ENCODE measurements around the gene WBP1L. TPM values are rescaled to one million over a fixed set of nuclear protein-coding genes. Genes with fewer than 3 reads are reported as not detected.

Gene WBP1L
- polyA plus RNA-seq, 1 donor from 2014 or later: 20.8 TPM

DNA sequence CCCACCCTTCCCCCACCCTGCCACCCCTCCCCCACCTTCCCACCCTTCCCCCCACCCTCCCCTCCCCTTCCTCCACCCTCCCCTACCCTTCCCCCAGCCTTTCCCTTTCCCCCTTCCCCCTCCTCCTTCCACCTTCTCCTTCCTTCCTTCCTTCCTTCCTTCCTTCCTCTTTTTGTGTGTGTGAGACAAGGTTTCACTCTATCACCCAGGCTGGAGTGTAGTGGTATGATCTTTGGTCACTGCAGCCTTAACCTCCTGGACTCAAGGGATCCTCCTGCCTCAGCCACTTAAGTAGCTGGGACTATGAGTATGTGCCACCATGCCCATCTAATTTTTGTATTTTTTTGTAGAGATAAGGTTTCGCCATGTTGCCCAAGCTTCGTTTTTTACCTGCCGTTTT is 58.2 kb downstream of the WBP1L start:
- no peak overlapping the region for H3K27ac ChIP-seq (ENCODE audit: low read length)
- no peak for TF ChIP-seq EZH2 (IDR thresholded peaks at IDR 0.05; ENCODE audit: borderline replicate concordance, insufficient read depth, low read length, poor library complexity, severe bottlenecking)
- no peak overlapping the region for H3K4me3 ChIP-seq (ENCODE audit: low read length)
- H3K79me2 ChIP-seq (replicated peaks; ENCODE audit: insufficient read depth, low read length): no peaks in the 10 kb centered on the region
- H3K4me2 ChIP-seq (ENCODE audit: low read length): no peak overlapping the region
- no peaks in the 10 kb centered on the region for H3K9me2 ChIP-seq (ENCODE audit: insufficient read depth, low read length)
- no peaks in the 10 kb centered on the region for H3K27me3 ChIP-seq (ENCODE audit: insufficient read depth, low read depth, low read length)
- H4K20me1 ChIP-seq (ENCODE audit: insufficient read depth): no peaks in the 10 kb centered on the region
- no peaks in the 10 kb centered on the region for H3F3A ChIP-seq (ENCODE audit: insufficient read depth, low read length, poor library complexity, severe bottlenecking)
- H3K9me3 ChIP-seq (ENCODE audit: low read length): no peaks in the 10 kb centered on the region
- peaks cover 4% of the 10 kb centered on the region for H3K36me3 ChIP-seq (ENCODE audit: insufficient read depth, low read length)
- no peak overlapping the region for H3K9ac ChIP-seq (ENCODE audit: low read length)
- no peak overlapping the region for H2AFZ ChIP-seq (ENCODE audit: low read depth, low read length)

DNA sequence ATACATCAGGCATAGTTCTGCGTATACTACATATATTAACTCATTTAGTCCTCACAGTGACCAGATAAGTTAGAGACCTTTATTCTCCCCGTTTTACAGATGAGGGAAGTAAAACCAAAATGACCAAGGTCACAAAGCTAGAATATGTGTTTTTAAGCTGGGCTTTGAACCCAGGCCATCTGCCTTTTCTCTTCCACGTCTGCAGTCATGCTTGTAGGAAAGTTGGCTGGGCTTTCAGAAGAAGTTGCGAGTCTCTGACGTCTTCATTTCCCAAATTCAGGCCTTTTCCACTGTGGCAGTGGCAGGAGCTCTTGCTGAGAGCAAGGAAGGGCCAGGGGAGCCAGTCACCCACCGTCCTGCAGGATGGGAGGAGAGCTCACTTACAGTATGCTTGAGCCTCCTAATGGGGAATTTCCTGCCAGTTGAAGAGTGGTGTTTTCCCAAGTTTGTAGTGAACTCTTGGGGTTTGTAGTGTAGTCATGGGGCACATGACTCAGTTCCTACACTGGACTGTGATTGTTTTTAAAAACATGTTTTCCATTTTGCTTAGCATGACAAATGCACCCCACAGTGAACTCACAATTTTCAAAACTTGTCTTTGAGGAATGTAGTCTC is 59.3 kb downstream of the WBP1L start:
- H2AFZ ChIP-seq (ENCODE audit: low read depth, low read length): no peak overlapping the region
- H3F3A ChIP-seq (ENCODE audit: insufficient read depth, low read length, poor library complexity, severe bottlenecking): no peaks in the 10 kb centered on the region
- peaks cover 4% of the 10 kb centered on the region for H3K36me3 ChIP-seq (ENCODE audit: insufficient read depth, low read length)
- no peaks in the 10 kb centered on the region for H3K9me2 ChIP-seq (ENCODE audit: insufficient read depth, low read length)
- H3K79me2 ChIP-seq (replicated peaks; ENCODE audit: insufficient read depth, low read length): no peaks in the 10 kb centered on the region
- H3K4me2 ChIP-seq (ENCODE audit: low read length): no peak overlapping the region
- no peaks in the 10 kb centered on the region for H3K27me3 ChIP-seq (ENCODE audit: insufficient read depth, low read depth, low read length)
- H3K9ac ChIP-seq (ENCODE audit: low read length): no peak overlapping the region
- no peaks in the 10 kb centered on the region for H4K20me1 ChIP-seq (ENCODE audit: insufficient read depth)
- H3K4me3 ChIP-seq (ENCODE audit: low read length): no peak overlapping the region
- no peak for TF ChIP-seq RAD21 (conservative IDR thresholded peaks at IDR 0.05)
- no peak for TF ChIP-seq EZH2 (IDR thresholded peaks at IDR 0.05; ENCODE audit: borderline replicate concordance, insufficient read depth, low read length, poor library complexity, severe bottlenecking)
- no peak for TF ChIP-seq POLR2AphosphoS5 (IDR thresholded peaks at IDR 0.05)
- TF ChIP-seq, protein P1, sequence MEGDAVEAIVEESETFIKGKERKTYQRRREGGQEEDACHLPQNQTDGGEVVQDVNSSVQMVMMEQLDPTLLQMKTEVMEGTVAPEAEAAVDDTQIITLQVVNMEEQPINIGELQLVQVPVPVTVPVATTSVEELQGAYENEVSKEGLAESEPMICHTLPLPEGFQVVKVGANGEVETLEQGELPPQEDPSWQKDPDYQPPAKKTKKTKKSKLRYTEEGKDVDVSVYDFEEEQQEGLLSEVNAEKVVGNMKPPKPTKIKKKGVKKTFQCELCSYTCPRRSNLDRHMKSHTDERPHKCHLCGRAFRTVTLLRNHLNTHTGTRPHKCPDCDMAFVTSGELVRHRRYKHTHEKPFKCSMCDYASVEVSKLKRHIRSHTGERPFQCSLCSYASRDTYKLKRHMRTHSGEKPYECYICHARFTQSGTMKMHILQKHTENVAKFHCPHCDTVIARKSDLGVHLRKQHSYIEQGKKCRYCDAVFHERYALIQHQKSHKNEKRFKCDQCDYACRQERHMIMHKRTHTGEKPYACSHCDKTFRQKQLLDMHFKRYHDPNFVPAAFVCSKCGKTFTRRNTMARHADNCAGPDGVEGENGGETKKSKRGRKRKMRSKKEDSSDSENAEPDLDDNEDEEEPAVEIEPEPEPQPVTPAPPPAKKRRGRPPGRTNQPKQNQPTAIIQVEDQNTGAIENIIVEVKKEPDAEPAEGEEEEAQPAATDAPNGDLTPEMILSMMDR (IDR thresholded peaks at IDR 0.05; ENCODE audit: poor library complexity, severe bottlenecking): no peak
- TF ChIP-seq, protein P2, sequence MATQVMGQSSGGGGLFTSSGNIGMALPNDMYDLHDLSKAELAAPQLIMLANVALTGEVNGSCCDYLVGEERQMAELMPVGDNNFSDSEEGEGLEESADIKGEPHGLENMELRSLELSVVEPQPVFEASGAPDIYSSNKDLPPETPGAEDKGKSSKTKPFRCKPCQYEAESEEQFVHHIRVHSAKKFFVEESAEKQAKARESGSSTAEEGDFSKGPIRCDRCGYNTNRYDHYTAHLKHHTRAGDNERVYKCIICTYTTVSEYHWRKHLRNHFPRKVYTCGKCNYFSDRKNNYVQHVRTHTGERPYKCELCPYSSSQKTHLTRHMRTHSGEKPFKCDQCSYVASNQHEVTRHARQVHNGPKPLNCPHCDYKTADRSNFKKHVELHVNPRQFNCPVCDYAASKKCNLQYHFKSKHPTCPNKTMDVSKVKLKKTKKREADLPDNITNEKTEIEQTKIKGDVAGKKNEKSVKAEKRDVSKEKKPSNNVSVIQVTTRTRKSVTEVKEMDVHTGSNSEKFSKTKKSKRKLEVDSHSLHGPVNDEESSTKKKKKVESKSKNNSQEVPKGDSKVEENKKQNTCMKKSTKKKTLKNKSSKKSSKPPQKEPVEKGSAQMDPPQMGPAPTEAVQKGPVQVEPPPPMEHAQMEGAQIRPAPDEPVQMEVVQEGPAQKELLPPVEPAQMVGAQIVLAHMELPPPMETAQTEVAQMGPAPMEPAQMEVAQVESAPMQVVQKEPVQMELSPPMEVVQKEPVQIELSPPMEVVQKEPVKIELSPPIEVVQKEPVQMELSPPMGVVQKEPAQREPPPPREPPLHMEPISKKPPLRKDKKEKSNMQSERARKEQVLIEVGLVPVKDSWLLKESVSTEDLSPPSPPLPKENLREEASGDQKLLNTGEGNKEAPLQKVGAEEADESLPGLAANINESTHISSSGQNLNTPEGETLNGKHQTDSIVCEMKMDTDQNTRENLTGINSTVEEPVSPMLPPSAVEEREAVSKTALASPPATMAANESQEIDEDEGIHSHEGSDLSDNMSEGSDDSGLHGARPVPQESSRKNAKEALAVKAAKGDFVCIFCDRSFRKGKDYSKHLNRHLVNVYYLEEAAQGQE (IDR thresholded peaks at IDR 0.05; ENCODE audit: borderline replicate concordance): no peak
- no peak for TF ChIP-seq EP300 (conservative IDR thresholded peaks at IDR 0.05; ENCODE audit: poor library complexity, severe bottlenecking)
- no peaks in the 10 kb centered on the region for H3K9me3 ChIP-seq (ENCODE audit: low read length)
- no peak overlapping the region for H3K27ac ChIP-seq (ENCODE audit: low read length)

DNA sequence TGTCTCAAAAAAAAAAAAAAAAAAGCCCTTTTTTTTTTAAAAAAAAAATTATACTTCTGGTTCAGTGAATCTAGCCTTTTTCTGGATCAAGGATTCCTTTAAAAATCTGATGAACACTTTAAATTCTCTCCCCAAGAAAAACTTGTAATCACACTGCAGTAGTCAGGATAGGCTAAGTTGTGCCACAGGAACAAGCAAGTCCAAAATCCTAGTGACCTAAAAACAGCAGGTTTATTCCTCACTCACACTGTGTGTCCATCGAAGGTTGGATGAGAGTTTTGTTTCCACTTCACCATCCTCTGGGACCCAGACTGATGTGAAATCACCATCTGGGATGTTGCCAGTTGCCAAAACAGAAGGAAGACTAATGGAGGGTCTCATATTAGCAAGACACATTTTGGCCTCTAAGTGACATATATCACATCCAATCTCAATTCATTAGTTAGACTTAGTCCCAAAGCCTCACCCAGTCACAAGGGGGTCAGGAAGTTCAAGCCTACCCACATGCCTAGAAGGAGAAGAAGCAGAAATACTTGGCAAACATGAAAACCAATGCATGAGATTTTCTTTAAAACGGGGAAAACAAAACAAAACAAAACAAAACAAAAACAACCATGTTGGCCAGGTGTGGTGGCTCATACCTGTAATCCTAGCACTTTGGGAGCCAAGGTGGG is 60.8 kb downstream of the WBP1L start:
- no peaks in the 10 kb centered on the region for H3K27me3 ChIP-seq (ENCODE audit: insufficient read depth, low read depth, low read length)
- peaks cover 4% of the 10 kb centered on the region for H3K36me3 ChIP-seq (ENCODE audit: insufficient read depth, low read length)
- no peaks in the 10 kb centered on the region for H4K20me1 ChIP-seq (ENCODE audit: insufficient read depth)
- H3K4me2 ChIP-seq (ENCODE audit: low read length): no peak overlapping the region
- H3K9ac ChIP-seq (ENCODE audit: low read length): no peak overlapping the region
- H3K4me3 ChIP-seq (ENCODE audit: low read length): no peak overlapping the region
- H3K27ac ChIP-seq (ENCODE audit: low read length): no peak overlapping the region
- no peaks in the 10 kb centered on the region for H3K9me3 ChIP-seq (ENCODE audit: low read length)
- H2AFZ ChIP-seq (ENCODE audit: low read depth, low read length): no peak overlapping the region
- H3K79me2 ChIP-seq (replicated peaks; ENCODE audit: insufficient read depth, low read length): no peaks in the 10 kb centered on the region
- H3K9me2 ChIP-seq (ENCODE audit: insufficient read depth, low read length): no peaks in the 10 kb centered on the region
- H3F3A ChIP-seq (ENCODE audit: insufficient read depth, low read length, poor library complexity, severe bottlenecking): no peaks in the 10 kb centered on the region
- TF ChIP-seq POLR2AphosphoS5 (IDR thresholded peaks at IDR 0.05) (no peak), RAD21 (conservative IDR thresholded peaks at IDR 0.05) (no peak), EZH2 (IDR thresholded peaks at IDR 0.05; ENCODE audit: borderline replicate concordance, insufficient read depth, low read length, poor library complexity, severe bottlenecking) (no peak), TAF1 (IDR thresholded peaks at IDR 0.05; ENCODE audit: low read depth) (no peak), MXI1 (conservative IDR thresholded peaks at IDR 0.05; ENCODE audit: poor library complexity, severe bottlenecking) (no peak), SMC3 (conservative IDR thresholded peaks at IDR 0.05; ENCODE audit: poor library complexity) (no peak)
- TF ChIP-seq, protein P2 (IDR thresholded peaks at IDR 0.05; ENCODE audit: borderline replicate concordance): no peak
- TF ChIP-seq, protein P1 (IDR thresholded peaks at IDR 0.05; ENCODE audit: poor library complexity, severe bottlenecking): no peak
